Nephron (organoid): ENCODE data around the gene FAM234A.

Experiments used
- H3K27ac Mint-ChIP-seq, 3 experiments: 2 replicates each; pipeline ENCODE4 v1.8.0; 2020; ENCODE audit warnings: mixed read lengths in 3 of 3, mild to moderate bottlenecking in 2 of 3, moderate library complexity in 1 of 3
- H3K27me3 Mint-ChIP-seq: 2 replicates; pipeline ENCODE4 v1.8.0; 2021; ENCODE audit warnings: low read depth, mild to moderate bottlenecking, moderate library complexity, mixed read lengths
- H3K36me3 Mint-ChIP-seq: 2 replicates; pipeline ENCODE4 v1.8.0; 2020; ENCODE audit warnings: low read depth, mixed read lengths
- H3K4me1 Mint-ChIP-seq: 2 replicates; pipeline ENCODE4 v1.8.0; 2020; ENCODE audit warnings: mixed read lengths
- H3K4me3 Mint-ChIP-seq, 3 experiments: 2 replicates each; pipeline ENCODE4 v1.8.0; 2020; ENCODE audit warnings: mild to moderate bottlenecking in 3 of 3, mixed read lengths in 3 of 3, moderate library complexity in 2 of 3
- H3K9me3 Mint-ChIP-seq: 2 replicates; pipeline ENCODE4 v1.8.0; 2020; ENCODE audit warnings: mixed read lengths
- CTCF ChIP-seq, 3 experiments: fragments of 200-600 bp; sonication (generic); IDR thresholded peaks; one replicate each; pipeline ENCODE4 v1.5.0; 2021; ENCODE audit warnings: antibody characterized with exemption in 3 of 3; ENCODE audit not compliant: unreplicated experiment in 3 of 3

Gene FAM234A

GRCh38 chr16:291539-291938 is 56.9 kb downstream of the FAM234A start:
- Mint-ChIP-seq H3K4me1 (no peaks in the 10 kb centered on the region), H3K27me3 (no peaks in the 10 kb centered on the region), H3K27ac (no peak overlapping the region), H3K36me3 (peaks cover 17% of the 10 kb centered on the region), H3K9me3 (no peaks in the 10 kb centered on the region), H3K4me3 (no peak overlapping the region)
- TF ChIP-seq CTCF (IDR thresholded peaks at IDR 0.05; ENCODE audit: unreplicated experiment in 3 of 3) = no peak

- H3K36me3 Mint-ChIP-seq = peaks cover 4% of the 10 kb centered on the region
- H3K9me3 Mint-ChIP-seq = no peaks in the 10 kb centered on the region
- TF ChIP-seq CTCF (IDR thresholded peaks at IDR 0.05; ENCODE audit: unreplicated experiment in 3 of 3) = no peak
- no peak overlapping the region for H3K4me3 Mint-ChIP-seq
- H3K27ac Mint-ChIP-seq = no peak overlapping the region
- H3K4me1 Mint-ChIP-seq = no peaks in the 10 kb centered on the region
- H3K27me3 Mint-ChIP-seq = no peaks in the 10 kb centered on the region
Observed at GRCh38 chr16:293043-293775, 58.6 kb downstream of the FAM234A start.

- Mint-ChIP-seq H3K4me1 (no peaks in the 10 kb centered on the region), H3K36me3 (peaks cover 3% of the 10 kb centered on the region), H3K27ac (no peak overlapping the region), H3K27me3 (no peaks in the 10 kb centered on the region), H3K9me3 (no peaks in the 10 kb centered on the region), H3K4me3 (no peak overlapping the region)
- no peak for TF ChIP-seq CTCF (IDR thresholded peaks at IDR 0.05; ENCODE audit: unreplicated experiment in 3 of 3)
Observed at GRCh38 chr16:296276-296675, 61.7 kb downstream of the FAM234A start.

- Mint-ChIP-seq H3K36me3 (peaks cover 3% of the 10 kb centered on the region), H3K27ac (no peak overlapping the region), H3K9me3 (no peaks in the 10 kb centered on the region), H3K4me1 (no peaks in the 10 kb centered on the region), H3K4me3 (no peak overlapping the region), H3K27me3 (no peaks in the 10 kb centered on the region)
- TF ChIP-seq CTCF (IDR thresholded peaks at IDR 0.05; ENCODE audit: unreplicated experiment in 3 of 3) = no peak
Observed at GRCh38 chr16:296806-297510, 62.3 kb downstream of the FAM234A start.

- Mint-ChIP-seq H3K36me3 (no peaks in the 10 kb centered on the region), H3K4me1 (no peaks in the 10 kb centered on the region), H3K9me3 (no peaks in the 10 kb centered on the region), H3K27ac (no peak overlapping the region), H3K27me3 (no peaks in the 10 kb centered on the region), H3K4me3 (no peak overlapping the region)
- TF ChIP-seq CTCF (IDR thresholded peaks at IDR 0.05; ENCODE audit: unreplicated experiment in 3 of 3) = no peak
Observed at GRCh38 chr16:297832-298231, 63.2 kb downstream of the FAM234A start.

GRCh38 chr16:301235-301634 is 66.6 kb downstream of the FAM234A start:
- Mint-ChIP-seq H3K27ac (no peak overlapping the region), H3K4me1 (peaks cover 5% of the 10 kb centered on the region), H3K36me3 (peaks cover 12% of the 10 kb centered on the region), H3K4me3 (no peak overlapping the region), H3K9me3 (no peaks in the 10 kb centered on the region), H3K27me3 (no peaks in the 10 kb centered on the region)
- no peak for TF ChIP-seq CTCF (IDR thresholded peaks at IDR 0.05; ENCODE audit: unreplicated experiment in 3 of 3)
